Measurements from ENCODE around the gene NES. TPM values are rescaled to one million over a fixed set of nuclear protein-coding genes. Genes with fewer than 3 reads are reported as not detected.

Gene NES
- total and polyA plus RNA-seq, 2 of the 8 experiments (the other 6 are each of a cell fraction or from before 2014, with no cell fraction given), result 13.3 to 135 TPM

- TF ChIP-seq CBX5 (IDR thresholded peaks at IDR 0.05; ENCODE audit: low read depth, low read length), result no peak
- no peak for TF ChIP-seq ATF3 (IDR thresholded peaks at IDR 0.05; ENCODE audit: insufficient read depth, low read depth, low read length)
- no peak for TF ChIP-seq EZH2 (IDR thresholded peaks at IDR 0.05; ENCODE audit: low read depth, low read length, severe bottlenecking)
- TF ChIP-seq CREB1 (IDR thresholded peaks at IDR 0.05), result no peak
- TF ChIP-seq SIRT6 (IDR thresholded peaks at IDR 0.05; ENCODE audit: low read length), result no peak
Observed at GRCh38 chr1:156691191-156691590, 14.0 kb upstream of the NES start (continued).
